Osteoblast (primary cell): Measurements from ENCODE around the gene ATAD5. TPM values are rescaled to one million over a fixed set of nuclear protein-coding genes. Genes with fewer than 3 reads are reported as not detected.

Source experiments
- DNase-seq: peaks from one replicate; pipeline ENCODE4 v3.0.0; 2011; ENCODE audit warnings: low spot score, mixed read lengths; ENCODE audit not compliant: insufficient read length; ENCODE audit errors: missing footprints
- H2AFZ ChIP-seq: 2 replicates; pipeline ENCODE4 v1.6.0; 2011; ENCODE audit warnings: mild to moderate bottlenecking, low read length
- H3K27ac ChIP-seq: 2 replicates; pipeline ENCODE4 v1.5.1; 2011; ENCODE audit warnings: mild to moderate bottlenecking, low read depth, low read length, moderate library complexity
- H3K27me3 ChIP-seq: 2 replicates; pipeline ENCODE4 v1.6.0; 2012; ENCODE audit warnings: mild to moderate bottlenecking, control low read depth, inconsistent platforms, low read length, moderate library complexity; ENCODE audit not compliant: insufficient read depth
- H3K36me3 ChIP-seq: 2 replicates; pipeline ENCODE4 v1.5.1; 2011; ENCODE audit warnings: mild to moderate bottlenecking, low read length, control low read depth, moderate library complexity; ENCODE audit not compliant: insufficient read depth
- H3K4me1 ChIP-seq: 2 replicates; pipeline ENCODE4 v1.5.1; 2011; ENCODE audit warnings: mild to moderate bottlenecking, low read length, control low read depth, moderate library complexity; ENCODE audit not compliant: insufficient read depth
- H3K4me2 ChIP-seq: 2 replicates; pipeline ENCODE4 v1.6.0; 2011; ENCODE audit warnings: mild to moderate bottlenecking, low read length; ENCODE audit not compliant: insufficient read depth
- H3K4me3 ChIP-seq: fragments of 200-600 bp; sonication (generic); 3 replicates; pipeline ENCODE4 v1.5.1; 2012; ENCODE audit warnings: mild to moderate bottlenecking, low read length, inconsistent platforms; ENCODE audit not compliant: insufficient read depth
- H3K79me2 ChIP-seq: 2 replicates; pipeline ENCODE4 v1.6.0; 2012; ENCODE audit warnings: mild to moderate bottlenecking, low read length, control low read depth, inconsistent platforms; ENCODE audit not compliant: insufficient read depth
- H3K9me3 ChIP-seq: 2 replicates; pipeline ENCODE4 v1.5.1; 2011; ENCODE audit warnings: low read depth, low read length, control low read depth
- H4K20me1 ChIP-seq: 2 replicates; pipeline ENCODE4 v1.6.0; 2012; ENCODE audit warnings: mild to moderate bottlenecking, low read length, control low read depth; ENCODE audit not compliant: insufficient read depth
- total RNA-seq: library from RNA; depleted of rRNA; stranded (reverse); fragments of >200 nt; gene quantifications from 2 replicates; pipeline ENCODE4 v1.2.3, GENCODE V29; 2012
- TF ChIP-seq, protein P1 (sequence below): IDR thresholded peaks from 2 replicates; pipeline ENCODE4 v1.5.1; 2011; ENCODE audit warnings: mild to moderate bottlenecking, low read depth, low read length, moderate library complexity; ENCODE audit errors: extremely low read depth

Gene ATAD5
- total RNA-seq, 1 donor = 1.8 TPM

- H3K27me3 ChIP-seq = no peaks in the 10 kb centered on the region
- no peak for DNase-seq
- H3K4me2 ChIP-seq = no peak overlapping the region
- peaks cover 6% of the 10 kb centered on the region for H3K4me1 ChIP-seq
- H3K9me3 ChIP-seq = no peaks in the 10 kb centered on the region
- H3K4me3 ChIP-seq = no peak overlapping the region
- TF ChIP-seq, protein P1, sequence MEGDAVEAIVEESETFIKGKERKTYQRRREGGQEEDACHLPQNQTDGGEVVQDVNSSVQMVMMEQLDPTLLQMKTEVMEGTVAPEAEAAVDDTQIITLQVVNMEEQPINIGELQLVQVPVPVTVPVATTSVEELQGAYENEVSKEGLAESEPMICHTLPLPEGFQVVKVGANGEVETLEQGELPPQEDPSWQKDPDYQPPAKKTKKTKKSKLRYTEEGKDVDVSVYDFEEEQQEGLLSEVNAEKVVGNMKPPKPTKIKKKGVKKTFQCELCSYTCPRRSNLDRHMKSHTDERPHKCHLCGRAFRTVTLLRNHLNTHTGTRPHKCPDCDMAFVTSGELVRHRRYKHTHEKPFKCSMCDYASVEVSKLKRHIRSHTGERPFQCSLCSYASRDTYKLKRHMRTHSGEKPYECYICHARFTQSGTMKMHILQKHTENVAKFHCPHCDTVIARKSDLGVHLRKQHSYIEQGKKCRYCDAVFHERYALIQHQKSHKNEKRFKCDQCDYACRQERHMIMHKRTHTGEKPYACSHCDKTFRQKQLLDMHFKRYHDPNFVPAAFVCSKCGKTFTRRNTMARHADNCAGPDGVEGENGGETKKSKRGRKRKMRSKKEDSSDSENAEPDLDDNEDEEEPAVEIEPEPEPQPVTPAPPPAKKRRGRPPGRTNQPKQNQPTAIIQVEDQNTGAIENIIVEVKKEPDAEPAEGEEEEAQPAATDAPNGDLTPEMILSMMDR = no peak
- H4K20me1 ChIP-seq = no peaks in the 10 kb centered on the region
- no peak overlapping the region for H3K27ac ChIP-seq
- peaks cover 71% of the 10 kb centered on the region for H3K36me3 ChIP-seq
- H3K79me2 ChIP-seq = no peaks in the 10 kb centered on the region
- H2AFZ ChIP-seq = no peak overlapping the region
These were observed 41.5 kb upstream of the ATAD5 start for GRCh38 chr17:30790279-30790678.

DNA sequence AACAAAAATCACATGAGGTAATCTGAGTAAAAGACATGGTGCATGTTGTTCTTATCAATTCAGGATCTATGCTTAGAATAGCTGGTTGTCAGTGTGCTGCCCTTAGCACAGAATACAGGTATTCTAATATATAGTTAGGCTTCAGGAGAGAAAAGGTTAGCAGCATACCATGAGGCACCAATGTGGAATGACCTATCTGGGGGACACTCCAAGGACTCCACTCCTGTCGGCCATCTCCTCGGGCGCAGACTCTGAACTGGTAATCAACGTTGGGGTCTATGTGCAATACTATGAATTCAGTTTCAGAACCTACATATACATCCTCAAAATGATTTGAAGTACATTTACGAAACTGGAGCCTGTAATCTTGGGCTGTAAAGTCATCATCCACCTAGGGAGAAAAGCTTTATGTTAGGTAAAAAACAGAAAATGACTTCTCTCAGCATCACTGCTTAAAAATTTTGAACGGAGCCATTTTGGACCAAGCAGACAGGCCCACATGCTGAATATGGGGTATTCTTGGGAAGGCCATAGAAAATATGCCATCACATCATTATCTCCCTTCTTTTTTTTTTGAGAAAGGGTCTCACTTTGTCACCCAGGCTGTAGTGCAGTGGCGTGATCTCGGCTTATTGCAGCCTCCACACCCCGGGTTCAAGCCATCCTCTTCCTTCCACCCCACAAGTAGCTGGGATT, 38.3 kb upstream of the ATAD5 start:
- peaks cover 67% of the 10 kb centered on the region for H3K36me3 ChIP-seq
- no peaks in the 10 kb centered on the region for H3K79me2 ChIP-seq
- no peaks in the 10 kb centered on the region for H4K20me1 ChIP-seq
- TF ChIP-seq, protein P1 = no peak
- no peak overlapping the region for H2AFZ ChIP-seq
- H3K27ac ChIP-seq = no peak overlapping the region
- H3K27me3 ChIP-seq = no peaks in the 10 kb centered on the region
- H3K9me3 ChIP-seq = no peaks in the 10 kb centered on the region
- peaks cover 6% of the 10 kb centered on the region for H3K4me1 ChIP-seq
- no peak overlapping the region for H3K4me3 ChIP-seq
- H3K4me2 ChIP-seq = no peak overlapping the region
- DNase-seq = no peak

DNA sequence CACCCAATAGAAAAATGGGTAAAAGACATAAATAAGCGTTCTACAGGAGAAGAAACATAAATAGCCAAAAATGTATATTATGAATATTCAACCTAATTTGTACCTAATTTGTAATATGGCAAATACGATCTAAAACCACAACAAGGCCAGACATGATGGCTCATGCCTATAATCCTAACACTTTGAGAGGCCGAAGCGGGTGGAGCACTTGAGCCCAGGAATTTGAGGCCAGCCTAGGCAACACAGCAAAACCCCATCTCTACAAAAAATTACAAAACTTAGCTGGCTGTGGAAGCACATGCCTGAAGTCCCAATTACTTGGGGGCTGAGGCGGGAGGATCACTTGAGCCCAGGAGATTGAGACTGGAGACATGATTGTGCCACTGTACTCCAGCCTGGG, 37.4 kb upstream of the ATAD5 start:
- H4K20me1 ChIP-seq = no peaks in the 10 kb centered on the region
- no peaks in the 10 kb centered on the region for H3K79me2 ChIP-seq
- no peak overlapping the region for H3K27ac ChIP-seq
- H3K36me3 ChIP-seq = peaks cover 60% of the 10 kb centered on the region
- TF ChIP-seq, protein P1 = no peak
- H3K9me3 ChIP-seq = no peaks in the 10 kb centered on the region
- H3K4me2 ChIP-seq = no peak overlapping the region
- no peak for DNase-seq
- H3K27me3 ChIP-seq = no peaks in the 10 kb centered on the region
- H3K4me3 ChIP-seq = no peak overlapping the region
- H2AFZ ChIP-seq = no peak overlapping the region
- H3K4me1 ChIP-seq = no peaks in the 10 kb centered on the region

- Histone ChIP-seq H3K79me2 (no peaks in the 10 kb centered on the region), H3K9me3 (no peaks in the 10 kb centered on the region), H4K20me1 (peaks cover 3% of the 10 kb centered on the region), H3K36me3 (peaks cover 50% of the 10 kb centered on the region), H3K27ac (no peak overlapping the region), H3K27me3 (no peaks in the 10 kb centered on the region), H3K4me2 (no peak overlapping the region), H3K4me3 (no peak overlapping the region), H2AFZ (no peak overlapping the region), H3K4me1 (peaks cover 4% of the 10 kb centered on the region)
- DNase-seq = no peak
- TF ChIP-seq, protein P1 = no peak
These were observed 35.8 kb upstream of the ATAD5 start for GRCh38 chr17:30796016-30796415.
